K562 (cell line): ENCODE measurements around the gene HCCS. TPM values are rescaled to one million over a fixed set of nuclear protein-coding genes. Genes with fewer than 3 reads are reported as not detected.

Experiments used
- ATAC-seq: fragments of 200-7000 bp; cut with Tn5 transposase; 3 replicates; pipeline ENCODE4 v1.9.1; 2020; ENCODE audit warnings: moderate library complexity
- BruUV-seq: library from RNA; stranded (reverse); fragments of 400-500 nt; replicated peaks from 2 replicates; lab custom pipeline; 2021; lab: Mats Ljungman, UMichigan
- CTCF ChIA-PET: fragments of 300-600 bp; formaldehyde crosslinking; extraction: SDS; loops from one replicate; lab custom pipeline; 2021; ENCODE audit warnings: low intra/inter-chr PET ratio; lab: Yijun Ruan, JAX
- POLR2A ChIA-PET: fragments of 300-600, 350-650 bp; sonication (Branson Sonifier 250); formaldehyde crosslinking; extraction: SDS; loops from one replicate; lab custom pipeline; 2021; ENCODE audit warnings: antibody characterized with exemption, inconsistent platforms; lab: Yijun Ruan, JAX
- DNase-seq, 4 experiments: peaks; one replicate each; pipeline versions ENCODE4 v3.0.0 to v3.0.0-alpha.2; 2011 to 2018; ENCODE audit warnings: low spot score in 3 of 4, mixed read lengths in 3 of 4; ENCODE audit errors: extremely low read depth in 1 of 4
- FAIRE-seq: peaks from 2 replicates; lab custom pipeline; 2011; peaks lifted over from hg19 to GRCh38; lab: Jason Lieb, UNC
- H2AFZ ChIP-seq: 2 replicates; pipeline ENCODE4 v1.6.0; 2011; ENCODE audit warnings: low read depth, low read length, control low read depth, inconsistent platforms
- H3K27ac ChIP-seq: fragments of 200-600 bp; 3 replicates; pipeline ENCODE4 v1.8.0; 2011; ENCODE audit warnings: low read depth, mild to moderate bottlenecking, control low read depth, inconsistent platforms, low read length, moderate library complexity, mixed read lengths; ENCODE audit errors: extremely low read depth
- H3K27me3 ChIP-seq, 2 experiments: fragments of 300-600 bp in 1 of 2; 2 replicates in 1 of 2; 3 replicates in 1 of 2; pipeline versions ENCODE4 v1.6.0 to v1.8.0; 2011; ENCODE audit warnings: inconsistent platforms in 2 of 2, low read length in 2 of 2, mild to moderate bottlenecking in 1 of 2, mixed read lengths in 1 of 2, moderate library complexity in 1 of 2; ENCODE audit not compliant: control insufficient read depth in 2 of 2, insufficient read depth in 2 of 2
- H3K36me3 ChIP-seq: fragments of 300-600 bp; 3 replicates; pipeline ENCODE4 v1.8.0; 2011; ENCODE audit warnings: mild to moderate bottlenecking, low read length, inconsistent platforms; ENCODE audit not compliant: control insufficient read depth, insufficient read depth
- H3K4me1 ChIP-seq, 2 experiments: fragments of 200-600 bp in 1 of 2; replicated peaks in 1 of 2; 2 replicates in 1 of 2; 3 replicates in 1 of 2; pipeline versions ENCODE4 v1.5.1 to v1.8.0; 2011; ENCODE audit warnings: inconsistent platforms in 2 of 2, low read length in 2 of 2, mild to moderate bottlenecking in 1 of 2, mixed read lengths in 1 of 2, moderate library complexity in 1 of 2; ENCODE audit not compliant: control insufficient read depth in 2 of 2, insufficient read depth in 2 of 2
- H3K4me2 ChIP-seq: 2 replicates; pipeline ENCODE4 v1.6.1; 2011; ENCODE audit warnings: low read length, control low read depth, inconsistent platforms, mixed read lengths; ENCODE audit not compliant: insufficient read depth
- H3K4me3 ChIP-seq: fragments of 200-600 bp; sonication (generic), shearing (Covaris generic); 2 replicates; pipeline ENCODE4 v1.5.1; 2016; ENCODE audit warnings: control low read depth, inconsistent platforms
- H3K79me2 ChIP-seq: fragments of 200-600 bp; 3 replicates; pipeline ENCODE4 v1.8.0; 2011; ENCODE audit warnings: low read length, inconsistent platforms; ENCODE audit not compliant: control insufficient read depth, insufficient read depth
- H3K9ac ChIP-seq, 2 experiments: 2 replicates each; pipeline versions ENCODE4 v1.6.0 to v1.6.1; 2011; ENCODE audit warnings: low read depth in 2 of 2, low read length in 2 of 2, control low read depth in 1 of 2, inconsistent platforms in 1 of 2, mild to moderate bottlenecking in 1 of 2, mixed read lengths in 1 of 2; ENCODE audit not compliant: insufficient read depth in 1 of 2
- H3K9me1 ChIP-seq: one replicate; pipeline ENCODE4 v1.6.0; 2011; ENCODE audit warnings: inconsistent platforms, mild to moderate bottlenecking, low read length, moderate library complexity; ENCODE audit not compliant: control insufficient read depth, insufficient read depth
- H3K9me3 ChIP-seq: replicated peaks from 2 replicates; pipeline ENCODE4 v1.5.1; 2011; ENCODE audit warnings: low read depth, low read length, inconsistent platforms; ENCODE audit not compliant: control insufficient read depth, insufficient read depth
- H4K20me1 ChIP-seq: replicated peaks from 2 replicates; pipeline ENCODE4 v1.6.1; 2011; ENCODE audit warnings: low read length, inconsistent platforms, mixed read lengths; ENCODE audit not compliant: control insufficient read depth, insufficient read depth
- ARHGAP35 ChIP-seq: fragments of 450-650 bp; IDR thresholded peaks from 2 replicates; pipeline ENCODE4 v1.6.1; 2018; ENCODE audit not compliant: partially characterized antibody
- EGR1 ChIP-seq: fragments of 450-650 bp; conservative IDR thresholded peaks from 2 replicates; pipeline ENCODE4 v1.6.1; 2017; ENCODE audit warnings: mild to moderate bottlenecking
- FOSL1 ChIP-seq: fragments of 200-800 bp; sonication (Bioruptor generic); conservative IDR thresholded peaks from 2 replicates; pipeline ENCODE4 v1.6.1; 2016; ENCODE audit warnings: missing genetic modification characterization, missing compliant biosample characterization
- MTF1 ChIP-seq: fragments of 250-450 bp; sonication (Bioruptor Pico); IDR thresholded peaks from 2 replicates; pipeline ENCODE4 v1.9.0; 2021; ENCODE audit warnings: moderate library complexity, mild to moderate bottlenecking, inconsistent platforms, borderline replicate concordance
- PHF21A ChIP-seq: fragments of 450-650 bp; IDR thresholded peaks from 2 replicates; pipeline ENCODE4 v1.6.1; 2017; ENCODE audit warnings: low read depth, borderline replicate concordance
- SIRT6 ChIP-seq: IDR thresholded peaks from one replicate; pipeline ENCODE4 v1.6.1; 2012; ENCODE audit warnings: low read depth, mild to moderate bottlenecking, control low read depth, inconsistent platforms, low read length, moderate library complexity
- ZNF121 ChIP-seq: sonication (generic); formaldehyde crosslinking; conservative IDR thresholded peaks from 2 replicates; pipeline ENCODE4 v1.8.0; 2022; ENCODE audit warnings: missing genetic modification reagents
- ZNF23 ChIP-seq: fragments of 250-450 bp; sonication (Bioruptor Pico); IDR thresholded peaks from 2 replicates; pipeline ENCODE4 v1.4.0; 2020; ENCODE audit warnings: mild to moderate bottlenecking
- ZNF41 ChIP-seq: fragments of 250-450 bp; sonication (Bioruptor Pico); conservative IDR thresholded peaks from 2 replicates; pipeline ENCODE4 v1.4.0; 2020; ENCODE audit warnings: mild to moderate bottlenecking
- ZNF518B ChIP-seq: fragments of 250-450 bp; sonication (Bioruptor Pico); IDR thresholded peaks from 2 replicates; pipeline ENCODE4 v1.5.0; 2021; ENCODE audit warnings: mild to moderate bottlenecking, moderate library complexity
- WGBS: fragments of 100-300 bp; shearing (Covaris generic); methylation state at CpG from one replicate; pipeline ENCODE4 v1.1.6; 2016; ENCODE audit warnings: low coverage, mixed read lengths; ENCODE audit not compliant: insufficient coverage; ENCODE audit errors: missing lambda C conversion rate; 5-methylcytosine and 5-hydroxymethylcytosine counted together
- in situ Hi-C: fragments of 300-500 bp; cut with MboI; formaldehyde crosslinking; loops from 4 replicates; pipeline ENCODE4 v1.15.0; 2018; ENCODE audit warnings: inconsistent platforms, mixed read lengths
- intact Hi-C: fragments of 100-400 bp; cut with micrococcal nuclease; formaldehyde crosslinking; loops from 2 replicates; pipeline ENCODE4 v1.14.2; 2022
- polyA plus RNA-seq, 8 experiments: library from polyadenylated mRNA; depleted of rRNA in 4 of 8; stranded (reverse) in 5 of 8; unstranded in 3 of 8; fragments of >200 nt; fragmentation: Nextera tagmentation in 2 of 8; fragmentation: Illumina TruSeq in 1 of 8; extraction: Ambion mirVana in 2 of 8; extraction: Trizol in 1 of 8; gene quantifications; 2 replicates each; pipeline versions ENCODE4 v1.2.1 to v1.2.3, GENCODE V29; 2011 to 2014; ENCODE audit warnings: inconsistent platforms in 1 of 8, missing spikeins in 1 of 8
- total RNA-seq, 7 experiments: library from RNA; depleted of rRNA in 6 of 7; stranded (reverse); fragments of >200 nt in 6 of 7; fragmentation: Illumina TruSeq in 2 of 7; extraction: Trizol in 2 of 7; gene quantifications; 2 replicates each; pipeline versions ENCODE4 v1.2.1 to v1.2.3, GENCODE V29; 2011 to 2021; ENCODE audit warnings: low replicate concordance in 1 of 7

Gene HCCS
- total and polyA plus RNA-seq, 9 of the 15 experiments (the other 6 are each of a cell fraction or from before 2014, with no cell fraction given) = 22.9 to 81.5 (median 66.9) TPM

GRCh38 chrX:11105080-11105479 lies 6.1 kb upstream of the HCCS start:
- peaks cover 4% of the 10 kb centered on the region; the same call in 1 of the 3 replicates for H3K79me2 ChIP-seq
- in situ Hi-C loops = no loop called here
- POLR2A ChIA-PET = no interaction called here

DNA sequence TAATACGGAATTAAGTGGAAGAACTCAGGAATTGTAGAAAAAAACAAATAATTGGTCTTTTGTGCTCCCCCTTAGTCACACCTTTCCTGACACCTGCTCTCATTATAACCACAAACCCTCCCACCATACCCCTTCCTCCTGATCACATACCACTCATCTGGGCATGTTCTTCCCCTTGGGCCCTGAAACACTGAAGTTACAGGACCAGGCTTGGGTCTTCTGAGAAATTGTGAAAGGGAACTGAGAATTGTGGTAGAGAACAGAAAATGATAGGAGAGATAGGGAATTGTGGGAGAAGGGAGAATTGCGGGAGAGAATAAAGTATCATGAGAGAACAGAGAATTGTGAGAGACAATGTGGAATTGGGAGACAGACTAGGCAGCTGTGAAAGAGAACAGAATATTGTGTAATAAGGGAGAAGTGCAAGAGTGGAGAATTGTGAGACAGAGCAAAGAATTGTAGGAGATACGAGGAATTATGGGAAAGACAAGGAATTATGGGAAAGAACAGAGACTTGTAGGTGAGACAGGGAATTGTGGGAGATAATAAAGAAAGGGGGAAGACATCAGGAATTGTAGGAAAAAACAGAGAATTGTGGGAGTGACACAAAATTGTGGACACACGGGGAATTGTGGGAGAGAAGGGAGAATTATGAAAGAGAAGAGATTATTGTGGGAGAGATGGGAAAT lies 2.7 kb upstream of the HCCS start:
- Histone ChIP-seq H3K4me1 (peaks cover 4 to 6% of the 10 kb centered on the region in 2 experiments; a peak in 3 of 5 replicates), H2AFZ (no peak overlapping the region), H3K4me2 (no peak overlapping the region), H3K4me3 (no peak overlapping the region), H3K9ac (no peak overlapping the region), H3K36me3 (peaks cover 13% of the 10 kb centered on the region; the same call in 2 of the 3 replicates), H3K79me2 (peaks cover 35% of the 10 kb centered on the region), H3K27me3 (no peaks in the 10 kb centered on the region), H3K27ac (no peak overlapping the region), H4K20me1 (peaks cover 5% of the 10 kb centered on the region; the same call in 1 of the 2 replicates), H3K9me1 (no peaks in the 10 kb centered on the region), H3K9me3 (peaks cover 3% of the 10 kb centered on the region; the same call in 1 of the 2 replicates)
- CTCF ChIA-PET = no interaction called here
- in situ Hi-C loops (no loop called here), intact Hi-C loops (loop anchor here (10.0 kb wide), 2 partner anchors 494 to 914 kb away; no protein-coding TSS in a partner anchor)
- POLR2A ChIA-PET = no interaction called here
- no TSS peak for BruUV-seq
- no peak for ATAC-seq
- no peak for DNase-seq
- WGBS = 69% methylated on average over 3 of the region's 4 CpGs
- FAIRE-seq = no peak
- no peak for TF ChIP-seq ZNF518B (CRISPR knock-in tag)
- TF ChIP-seq ZNF121 (CRISPR knock-in tag) = no peak
- TF ChIP-seq ZNF23 = no peak
- TF ChIP-seq ARHGAP35 = no peak

More at GRCh38 chrX:11105080-11105479, 6.1 kb upstream of the HCCS start:
- FAIRE-seq = no peak
- peaks cover 2% of the 10 kb centered on the region; the same call in 1 of the 2 replicates for H3K9me3 ChIP-seq
- H3K27me3 ChIP-seq = no peaks in the 10 kb centered on the region
- intact Hi-C loops = loop anchor here (10.0 kb wide), 2 partner anchors 490 to 910 kb away; no protein-coding TSS in a partner anchor
- H3K36me3 ChIP-seq = no peaks in the 10 kb centered on the region
- peak; percentile 9 to 14 (median 12) for DNase-seq
- no peak overlapping the region for H3K4me2 ChIP-seq
- 18% methylated on average over 1 of the region's 4 CpGs for WGBS
- H4K20me1 ChIP-seq = no peaks in the 10 kb centered on the region
- TF ChIP-seq ZNF41 (CRISPR knock-in tag) (no peak), MTF1 (CRISPR knock-in tag) (no peak), PHF21A (no peak), FOSL1 (peak; percentile 32; the same call in 1 of the 2 replicates), EGR1 (0 out of 2 replicates have a peak, but pooled peaks have one; percentile 14), SIRT6 (no peak)
- no peak overlapping the region for H3K4me3 ChIP-seq
- H2AFZ ChIP-seq = no peak overlapping the region
- peaks cover 0 to 5% of the 10 kb centered on the region in 2 experiments; a peak in 2 of 5 replicates for H3K4me1 ChIP-seq
- no peak overlapping the region for H3K9ac ChIP-seq
- peak; percentile 77 for ATAC-seq
- H3K27ac ChIP-seq = no peak overlapping the region
- BruUV-seq = no TSS peak
- CTCF ChIA-PET = no interaction called here
- no peaks in the 10 kb centered on the region for H3K9me1 ChIP-seq
